ENCODE results near the gene NHSL1. TPM values are rescaled to one million over a fixed set of nuclear protein-coding genes. Genes with fewer than 3 reads are reported as not detected.

The NHSL1 gene
- total RNA-seq, 2 experiments from 2014 or later, result 0.06 to 0.08 TPM

- no peak for ATAC-seq (ENCODE audit: poor library complexity)
- ChIA-PET POLR2A (interaction anchor here (1.1 kb wide), 1 partner anchor 9 kb away, joined by 4 read pairs; no protein-coding TSS in a partner anchor), CTCF (interaction anchor here (0.6 to 1.0 kb wide), 3 partner anchors 29 to 875 kb away, joined by 3 to 5 read pairs (median 4); no protein-coding TSS in a partner anchor)
- Histone ChIP-seq H3K36me3 (ENCODE audit: insufficient read depth, low read length) (no peaks in the 10 kb centered on the region), H3K9me3 (ENCODE audit: control insufficient read depth in 1 of 2, insufficient read depth in 1 of 2, low read length in 2 of 2) (peaks cover 0 to 3% of the 10 kb centered on the region in 2 experiments), H3K27ac (ENCODE audit: low read depth in 1 of 2, low read length in 2 of 2) (no peak overlapping the region), H3K4me1 (ENCODE audit: insufficient read depth, low read length) (no peaks in the 10 kb centered on the region), H3K4me3 (ENCODE audit: low read length) (no peak overlapping the region), H3K27me3 (ENCODE audit: control insufficient read depth in 1 of 2, insufficient read depth in 2 of 2, low read length in 2 of 2) (no peaks in the 10 kb centered on the region)
- H3K27ac Mint-ChIP-seq, result no peak overlapping the region
- no peak for TF ChIP-seq CTCF (IDR thresholded peaks at IDR 0.05)
- peaks cover 6% of the 10 kb centered on the region for H3K27me3 Mint-ChIP-seq
- no peaks in the 10 kb centered on the region for H3K9me3 Mint-ChIP-seq
- no peaks in the 10 kb centered on the region for H3K36me3 Mint-ChIP-seq (ENCODE audit: low read depth)
- intact Hi-C loops (cut with DNase I, micrococcal nuclease), result no loop called here
- H3K4me3 Mint-ChIP-seq, result no peak overlapping the region
- H3K4me1 Mint-ChIP-seq (ENCODE audit: low read depth), result no peaks in the 10 kb centered on the region
- no peak for DNase-seq
Observed at GRCh38 chr6:138464085-138464484, 35.2 kb downstream of the NHSL1 start.

GRCh38 chr6:138461647-138462046 lies 37.6 kb downstream of the NHSL1 start:
- ChIA-PET CTCF (no interaction called here), POLR2A (no interaction called here)
- no peak for DNase-seq
- H3K4me1 ChIP-seq (ENCODE audit: insufficient read depth, low read length), result peaks cover 4% of the 10 kb centered on the region
- no peak overlapping the region for H3K4me3 Mint-ChIP-seq
- intact Hi-C loops (cut with DNase I, micrococcal nuclease), result loop anchor here in 1 of 2 experiments (2.0 kb wide), 1 partner anchor 17 kb away; no protein-coding TSS in a partner anchor
- H3K9me3 ChIP-seq (ENCODE audit: control insufficient read depth in 1 of 2, insufficient read depth in 1 of 2, low read length in 2 of 2), result peaks cover 0 to 3% of the 10 kb centered on the region in 2 experiments
- no peak overlapping the region for H3K27ac ChIP-seq (ENCODE audit: low read depth in 1 of 2, low read length in 2 of 2)
- no peaks in the 10 kb centered on the region for H3K36me3 ChIP-seq (ENCODE audit: insufficient read depth, low read length)
- H3K27me3 Mint-ChIP-seq, result no peaks in the 10 kb centered on the region
- no peak overlapping the region for H3K27ac Mint-ChIP-seq
- no peaks in the 10 kb centered on the region for H3K27me3 ChIP-seq (ENCODE audit: control insufficient read depth in 1 of 2, insufficient read depth in 2 of 2, low read length in 2 of 2)
- no peaks in the 10 kb centered on the region for H3K36me3 Mint-ChIP-seq (ENCODE audit: low read depth)
- peaks cover 9% of the 10 kb centered on the region for H3K4me1 Mint-ChIP-seq (ENCODE audit: low read depth)
- no peak for ATAC-seq (ENCODE audit: poor library complexity)
- TF ChIP-seq CTCF (IDR thresholded peaks at IDR 0.05), result no peak
- no peaks in the 10 kb centered on the region for H3K9me3 Mint-ChIP-seq
- H3K4me3 ChIP-seq (ENCODE audit: low read length), result no peak overlapping the region

GRCh38 chr6:138456401-138456790 lies 42.9 kb downstream of the NHSL1 start:
- Histone ChIP-seq H3K4me1 (ENCODE audit: insufficient read depth, low read length) (peaks cover 18% of the 10 kb centered on the region), H3K27ac (ENCODE audit: low read depth in 1 of 2, low read length in 2 of 2) (peak overlapping the region; percentile 18 to 58), H3K27me3 (ENCODE audit: control insufficient read depth in 1 of 2, insufficient read depth in 2 of 2, low read length in 2 of 2) (no peaks in the 10 kb centered on the region), H3K36me3 (ENCODE audit: insufficient read depth, low read length) (no peaks in the 10 kb centered on the region), H3K4me3 (ENCODE audit: low read length) (peak overlapping the region; percentile 44), H3K9me3 (ENCODE audit: control insufficient read depth in 1 of 2, insufficient read depth in 1 of 2, low read length in 2 of 2) (no peaks in the 10 kb centered on the region)
- no peaks in the 10 kb centered on the region for H3K9me3 Mint-ChIP-seq
- ATAC-seq (ENCODE audit: poor library complexity), result no peak
- H3K27ac Mint-ChIP-seq, result peak overlapping the region; percentile 97
- peaks cover 32% of the 10 kb centered on the region for H3K4me1 Mint-ChIP-seq (ENCODE audit: low read depth)
- ChIA-PET POLR2A (interaction anchor here (0.7 to 2.7 kb wide), 15 partner anchors 11 to 918 kb away, joined by 3 to 28 read pairs (median 5); partner anchors contain the start of genes CCDC28A, CITED2 and HEBP2), CTCF (interaction anchor here (1.5 to 1.9 kb wide), 2 partner anchors 13 to 27 kb away, joined by 4 to 5 read pairs; no protein-coding TSS in a partner anchor)
- intact Hi-C loops (cut with DNase I, micrococcal nuclease), result loop anchor here in 1 of 2 experiments (2.0 to 5.0 kb wide), 2 partner anchors 52 to 634 kb away; partner anchors contain the start of gene HEBP2
- H3K4me3 Mint-ChIP-seq, result peak overlapping the region; percentile 82
- no peaks in the 10 kb centered on the region for H3K27me3 Mint-ChIP-seq
- TF ChIP-seq CTCF (IDR thresholded peaks at IDR 0.05), result no peak
- no peaks in the 10 kb centered on the region for H3K36me3 Mint-ChIP-seq (ENCODE audit: low read depth)
- DNase-seq, result no peak
